HG02884 (cell line): Measurements from ENCODE around the gene RIT2.

Experiments used
- ATAC-seq: cut with Tn5 transposase; IDR thresholded peaks from one replicate; pipeline ENCODE4 v1.9.1; 2021; ENCODE audit warnings: mild to moderate bottlenecking, moderate library complexity; ENCODE audit not compliant: unreplicated experiment

The RIT2 gene

DNA sequence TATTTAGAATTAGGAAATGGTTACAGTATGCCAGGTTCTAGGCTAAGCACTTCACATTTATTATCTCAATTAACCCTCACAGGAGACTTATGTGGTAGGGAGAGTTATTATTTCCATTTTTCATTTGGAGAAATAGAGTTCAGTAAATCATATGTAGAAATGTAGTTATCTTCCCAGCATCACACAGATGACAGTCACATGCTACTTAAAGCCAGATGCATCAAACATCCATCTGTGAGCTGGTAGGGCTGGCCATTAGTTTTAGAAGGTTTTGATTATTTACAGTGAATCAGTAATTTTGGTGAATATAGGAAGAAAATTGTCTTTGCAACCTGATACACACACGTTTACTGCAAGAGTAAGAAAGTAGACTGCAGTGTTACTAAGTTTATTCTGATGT lies 97.9 kb downstream of the RIT2 start:
- ATAC-seq = no peak

DNA sequence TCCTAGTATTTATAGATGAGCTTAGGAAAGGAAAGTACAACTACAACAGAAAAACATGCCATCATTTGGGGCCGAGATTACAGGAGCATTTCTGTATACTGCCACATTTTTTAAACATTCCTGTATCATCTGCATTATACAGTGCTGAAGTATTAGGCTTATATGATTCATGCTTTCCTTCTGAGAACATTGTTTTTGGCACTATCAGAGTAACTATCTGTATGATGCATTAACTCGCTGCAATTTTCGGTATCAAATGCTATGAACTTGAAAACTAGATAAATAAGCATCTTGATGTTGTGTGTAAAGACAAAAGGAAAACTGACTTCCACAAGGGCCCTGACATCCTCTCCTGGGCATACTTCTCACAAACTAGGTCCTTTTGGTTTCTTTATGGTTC lies 102.0 kb downstream of the RIT2 start:
- no peak for ATAC-seq

DNA sequence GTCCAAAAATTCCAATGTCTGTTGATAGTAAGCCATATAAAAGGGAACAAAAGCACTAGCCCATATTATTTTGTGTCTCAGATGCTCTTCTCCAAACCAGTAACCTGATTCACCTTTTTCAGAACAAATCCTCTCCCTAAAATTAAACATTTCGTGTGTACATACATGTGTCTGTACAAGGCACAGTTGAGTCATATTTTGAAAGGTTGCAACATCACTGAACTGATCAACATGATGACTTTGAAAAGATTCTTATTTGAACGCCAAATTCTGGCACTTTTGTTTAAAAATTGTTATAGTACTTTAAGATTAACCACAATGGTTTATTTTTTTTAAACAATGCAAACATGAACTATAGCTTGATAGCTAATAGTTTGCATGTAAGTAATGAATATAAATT lies 102.5 kb downstream of the RIT2 start:
- no peak for ATAC-seq

DNA sequence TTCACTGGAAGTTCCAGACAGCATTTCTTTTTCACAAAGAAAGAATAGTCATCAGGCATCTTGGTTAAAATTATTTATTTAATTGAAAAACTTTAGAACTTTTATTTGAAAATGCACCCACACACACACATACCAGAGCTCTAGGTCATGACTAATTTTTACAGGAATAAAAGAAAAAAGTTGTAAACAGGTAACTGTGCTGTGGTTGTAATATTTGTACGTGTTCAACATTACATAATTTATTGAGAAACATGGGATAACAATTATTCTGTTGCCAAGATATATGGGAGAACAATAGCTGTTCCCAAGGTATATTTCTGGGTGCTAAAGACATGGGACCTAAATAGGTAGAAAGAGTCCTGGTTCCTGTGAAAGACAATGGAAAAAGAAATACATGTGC lies 104.9 kb downstream of the RIT2 start:
- no peak for ATAC-seq

DNA sequence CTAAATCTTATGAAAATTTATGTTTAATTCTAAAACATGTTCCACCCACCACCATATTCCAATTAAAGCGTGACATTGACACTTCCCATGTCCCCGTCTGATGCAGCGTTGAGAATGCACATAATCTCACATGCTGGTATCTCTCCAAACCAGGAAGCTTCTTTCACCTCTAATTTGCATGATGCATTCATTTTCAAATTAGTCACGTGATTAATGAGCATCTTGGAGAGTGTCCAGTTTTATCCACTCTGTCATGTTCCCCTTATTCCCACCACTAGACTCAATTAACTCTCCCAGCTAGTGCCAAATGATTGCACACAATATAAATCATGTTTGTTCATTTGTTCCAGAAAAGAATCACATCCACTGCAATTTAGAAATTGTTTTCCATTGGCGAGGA lies 105.8 kb downstream of the RIT2 start:
- ATAC-seq = no peak

DNA sequence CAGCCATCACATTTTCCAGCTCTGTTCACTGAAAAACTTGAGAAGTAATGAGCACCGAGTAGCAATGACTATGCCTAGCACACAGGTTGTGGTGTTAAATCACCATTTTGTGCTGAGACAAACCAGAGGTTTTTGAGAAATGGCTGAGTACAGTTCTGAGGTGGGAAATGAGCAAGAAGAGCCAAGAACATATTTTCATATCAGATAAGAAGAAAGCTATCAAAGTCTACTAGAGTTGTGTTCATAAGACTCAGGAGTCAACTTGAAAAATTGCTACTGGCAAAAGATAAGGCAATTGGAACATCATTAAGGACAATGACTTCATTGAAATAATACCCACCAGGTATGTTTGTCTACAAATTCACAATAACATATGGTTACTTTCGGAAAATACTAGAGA lies 108.1 kb downstream of the RIT2 start:
- ATAC-seq = no peak

DNA sequence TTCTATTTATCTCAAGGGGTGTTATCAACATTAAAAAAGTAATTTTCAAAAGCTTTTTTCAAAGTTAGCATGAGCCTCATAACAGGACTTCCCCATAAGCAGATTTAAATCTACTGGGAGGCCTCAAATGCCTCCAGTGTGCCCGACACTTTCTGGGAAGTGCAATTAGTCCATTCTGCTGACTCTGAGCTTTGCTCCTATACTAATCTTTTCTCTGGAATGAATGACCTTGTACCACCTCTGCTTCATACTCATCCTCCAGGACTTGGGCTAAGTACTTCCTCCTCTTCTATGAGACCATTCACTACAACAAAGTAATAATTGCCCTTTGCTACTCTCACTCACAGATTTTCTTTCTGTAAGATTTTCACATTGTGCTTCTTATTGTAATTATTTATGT lies 111.1 kb downstream of the RIT2 start:
- no peak for ATAC-seq

DNA sequence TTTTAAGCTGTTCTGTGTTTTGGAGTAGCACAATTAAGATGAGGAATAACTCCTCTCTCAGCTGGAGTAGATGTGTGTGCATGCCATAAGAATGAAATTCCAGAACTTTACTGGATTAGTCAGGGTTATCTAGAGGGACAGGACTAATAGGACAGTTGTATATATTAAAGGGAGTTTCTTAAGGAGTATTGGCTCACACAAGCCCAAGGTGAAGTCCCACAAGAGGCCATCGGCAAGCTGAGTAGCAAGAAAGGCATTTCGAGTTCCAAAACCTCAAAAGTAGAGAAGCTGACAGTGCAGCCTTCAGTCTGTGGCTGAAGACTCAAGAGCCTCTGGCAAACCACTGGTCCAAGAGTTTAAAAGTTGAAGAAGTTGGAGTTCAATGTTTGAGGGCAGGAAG lies 113.7 kb downstream of the RIT2 start:
- ATAC-seq = no peak

DNA sequence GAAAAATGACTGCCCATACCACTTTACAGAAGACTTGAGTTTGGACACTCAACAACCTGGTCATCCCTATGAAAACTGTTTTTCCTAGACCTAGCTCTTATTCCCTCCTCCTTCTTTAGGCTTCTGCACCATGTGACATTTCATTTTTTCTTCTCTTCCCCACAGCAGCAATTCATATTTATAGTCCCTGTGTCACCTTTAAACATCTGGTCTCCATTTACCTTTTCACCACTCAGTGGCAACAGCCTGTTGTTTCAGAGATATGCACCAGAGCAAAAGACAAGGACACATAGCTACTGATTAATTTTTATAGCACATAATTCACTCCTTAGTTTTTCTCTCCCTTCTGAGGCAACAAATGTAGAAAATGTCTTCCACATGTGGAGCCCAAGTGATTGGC lies 118.7 kb downstream of the RIT2 start:
- ATAC-seq = no peak

DNA sequence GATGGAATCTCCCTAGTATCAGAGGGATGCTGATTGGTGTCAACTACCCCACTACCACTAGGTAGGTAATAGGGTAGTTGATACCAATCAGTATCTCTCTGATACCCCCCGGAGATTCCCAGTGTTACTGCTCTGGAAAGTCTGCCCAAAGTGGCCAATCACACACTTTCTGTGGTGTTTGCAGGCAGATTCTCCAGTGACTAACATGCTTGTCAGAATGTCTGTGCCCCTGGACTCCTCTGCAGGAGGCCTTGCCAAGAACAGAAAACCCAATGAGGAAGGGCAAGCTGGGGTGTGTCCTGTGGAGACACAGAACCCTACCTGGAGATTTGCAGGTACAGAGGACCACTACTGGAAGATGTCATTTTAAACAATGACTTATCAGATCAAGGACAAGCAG lies 135.1 kb downstream of the RIT2 start:
- no peak for ATAC-seq

DNA sequence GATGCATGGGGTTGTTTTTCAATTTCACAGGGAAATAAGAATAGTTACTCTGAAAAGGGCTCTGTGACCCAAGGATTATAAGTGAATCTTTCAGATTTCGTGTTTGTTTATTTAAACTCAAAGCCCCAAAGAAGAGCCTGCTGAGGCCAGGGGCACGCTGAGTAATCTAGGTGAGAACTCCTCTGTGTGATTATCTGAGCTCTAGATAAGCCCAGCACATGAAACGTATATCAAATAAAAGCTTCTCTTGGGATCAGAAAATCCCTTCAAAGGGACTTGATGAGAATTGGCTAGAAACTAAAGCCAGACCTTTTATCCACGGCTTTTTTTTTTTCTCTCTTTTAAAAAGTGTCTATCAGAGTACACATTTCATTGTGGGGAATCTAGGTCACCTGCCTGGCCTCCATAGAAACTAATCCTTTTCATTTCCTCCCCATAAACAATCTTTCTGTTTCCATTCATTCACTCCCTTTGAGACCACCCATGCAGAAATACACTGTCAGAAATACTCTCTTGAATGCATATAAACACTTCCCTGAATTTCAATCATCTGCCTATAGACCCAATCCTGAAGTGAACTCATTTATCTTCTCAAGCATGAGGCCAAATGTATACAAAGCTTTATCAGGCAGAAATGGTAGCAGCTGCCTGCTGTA lies 137.4 kb downstream of the RIT2 start:
- ATAC-seq = no peak

DNA sequence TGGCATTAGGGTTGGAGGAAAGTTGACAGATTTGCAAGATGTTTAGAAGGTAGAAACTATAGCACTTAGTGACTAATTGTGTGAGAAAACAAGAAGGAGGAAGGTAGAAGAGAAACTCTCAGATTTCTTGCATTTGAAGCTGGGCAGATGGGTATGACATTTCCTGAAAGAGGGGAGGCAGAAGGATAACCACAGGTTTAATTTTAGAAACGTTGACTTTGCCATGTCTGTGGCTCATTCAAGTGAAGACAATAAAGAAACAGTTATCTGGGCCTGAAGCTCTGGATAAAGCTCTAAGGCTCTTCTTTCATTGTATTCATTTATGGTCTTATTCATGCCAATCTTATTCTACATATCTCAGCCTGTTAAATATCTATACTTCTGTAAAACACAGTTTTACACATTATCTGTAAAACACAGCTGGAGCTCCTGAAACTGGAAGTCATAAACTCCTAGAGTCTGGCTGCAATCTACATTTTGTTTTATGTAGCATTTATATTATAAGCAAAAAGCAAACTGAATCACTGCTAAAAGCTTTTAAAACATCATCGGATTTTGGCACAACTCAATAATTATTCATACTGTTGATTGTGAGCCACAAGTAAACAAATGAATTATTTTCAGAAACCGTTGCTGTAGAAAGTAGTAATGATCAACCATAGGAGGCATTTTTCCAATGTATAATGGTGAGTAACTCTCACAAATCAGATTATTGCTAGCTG lies 138.5 kb downstream of the RIT2 start:
- ATAC-seq = no peak

DNA sequence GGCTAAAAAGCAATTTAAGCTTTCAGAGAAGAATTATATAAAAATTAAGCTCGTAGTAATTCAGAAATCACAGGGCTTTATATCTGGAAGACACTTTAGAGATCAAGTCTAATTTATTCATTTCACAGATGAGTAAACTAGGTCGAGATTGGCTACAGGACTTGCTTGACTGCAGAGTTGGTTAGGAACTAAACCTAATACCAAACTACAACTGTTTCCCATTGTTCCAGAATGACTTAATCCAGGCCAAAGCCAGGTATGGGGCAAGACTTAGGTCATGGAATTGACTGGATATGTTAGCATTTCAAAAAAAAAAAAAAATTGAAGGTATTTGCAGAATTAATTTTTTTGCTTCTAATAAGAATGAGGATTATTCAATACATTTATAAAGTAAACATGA lies 146.1 kb downstream of the RIT2 start:
- no peak for ATAC-seq

DNA sequence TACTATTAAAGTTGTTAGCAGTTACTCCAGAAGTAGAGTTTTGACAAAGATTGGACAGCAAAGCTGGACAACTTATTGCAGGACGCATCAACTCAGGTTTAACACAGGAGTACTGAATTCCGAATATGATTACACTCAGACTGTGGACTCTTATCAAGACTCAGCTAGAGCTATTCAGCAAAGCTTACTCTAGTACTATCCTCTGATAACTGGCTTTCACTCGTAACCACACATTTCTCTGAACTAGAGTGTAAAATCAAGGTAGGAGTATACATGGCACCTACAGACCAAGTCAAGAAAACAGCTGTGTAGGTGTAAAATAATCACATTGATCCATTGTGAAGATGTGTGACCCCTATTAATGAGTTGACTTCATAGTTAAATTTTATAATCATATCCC lies 154.2 kb downstream of the RIT2 start:
- no peak for ATAC-seq

DNA sequence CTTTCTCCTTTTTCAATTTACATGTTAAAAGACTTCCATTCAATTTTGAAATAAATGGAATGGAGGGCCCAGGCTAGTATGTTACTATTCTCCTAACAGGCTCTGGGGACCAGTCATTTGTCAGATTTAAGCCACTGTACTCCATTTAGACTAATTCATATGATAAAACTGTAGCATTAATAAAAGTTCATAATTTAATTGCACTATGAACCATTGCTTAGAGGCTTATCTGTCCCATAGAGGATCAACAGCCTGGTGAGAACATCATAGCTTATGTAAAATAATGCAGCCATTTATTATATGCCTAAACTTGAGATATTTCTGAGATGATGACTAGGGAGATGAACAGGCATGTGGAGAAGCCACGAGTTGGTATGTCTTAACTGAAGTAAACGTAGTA lies 156.0 kb downstream of the RIT2 start:
- ATAC-seq = no peak

DNA sequence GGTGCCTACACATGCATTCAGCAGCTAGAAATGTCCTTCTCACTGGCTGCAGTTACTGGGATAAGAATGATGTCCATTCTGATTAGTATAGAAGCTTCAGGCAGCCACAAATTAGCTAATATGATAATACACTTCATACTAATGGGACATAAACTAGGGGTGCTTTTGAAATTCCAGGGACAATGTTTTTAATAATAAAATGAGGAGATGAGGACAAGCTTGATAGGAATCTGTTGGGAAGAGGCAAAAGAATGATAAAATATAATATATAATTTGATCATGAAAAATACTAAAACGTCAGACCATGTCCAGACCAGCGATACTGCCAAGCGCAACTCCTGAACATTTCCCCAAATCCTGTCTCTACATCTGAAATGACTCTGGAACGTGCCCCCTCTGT lies 157.1 kb downstream of the RIT2 start:
- no peak for ATAC-seq

DNA sequence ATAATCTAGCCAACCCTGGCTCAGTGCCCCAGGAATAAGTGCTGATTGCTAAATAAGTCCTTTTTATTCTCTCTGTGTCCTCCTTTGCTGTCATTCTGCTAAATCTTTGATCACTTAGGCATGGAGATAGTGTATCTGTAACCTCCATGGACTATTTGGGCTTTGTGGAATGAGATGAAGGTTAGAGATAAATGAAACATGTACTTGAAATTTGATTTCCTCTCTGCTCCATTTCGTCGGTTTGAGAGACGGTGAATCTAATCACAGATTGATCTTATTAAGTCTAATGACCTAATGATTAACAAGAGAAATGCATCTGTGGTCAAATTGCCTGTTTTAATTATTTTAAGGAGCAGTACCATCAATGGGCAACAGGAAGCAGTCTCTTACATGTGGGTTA lies 159.2 kb downstream of the RIT2 start:
- ATAC-seq = no peak

DNA sequence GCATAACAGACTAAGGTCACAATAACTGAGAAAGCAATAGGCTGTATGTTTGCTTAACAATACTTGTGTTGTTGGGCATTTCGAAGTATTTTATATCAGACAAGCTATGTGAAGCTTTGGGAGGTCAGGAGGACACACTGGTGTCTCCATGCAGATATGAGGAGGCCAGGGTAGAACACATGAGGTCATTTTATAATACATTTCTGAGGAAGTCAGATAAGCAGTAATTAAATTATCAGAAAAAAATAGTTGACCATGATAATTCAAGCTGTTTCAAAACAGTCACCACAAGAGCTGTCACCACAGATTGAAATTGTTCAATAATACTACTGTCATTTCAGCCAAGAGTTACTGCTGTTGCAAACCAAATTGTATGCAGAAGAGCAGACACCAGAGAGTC lies 160.6 kb downstream of the RIT2 start:
- no peak for ATAC-seq

DNA sequence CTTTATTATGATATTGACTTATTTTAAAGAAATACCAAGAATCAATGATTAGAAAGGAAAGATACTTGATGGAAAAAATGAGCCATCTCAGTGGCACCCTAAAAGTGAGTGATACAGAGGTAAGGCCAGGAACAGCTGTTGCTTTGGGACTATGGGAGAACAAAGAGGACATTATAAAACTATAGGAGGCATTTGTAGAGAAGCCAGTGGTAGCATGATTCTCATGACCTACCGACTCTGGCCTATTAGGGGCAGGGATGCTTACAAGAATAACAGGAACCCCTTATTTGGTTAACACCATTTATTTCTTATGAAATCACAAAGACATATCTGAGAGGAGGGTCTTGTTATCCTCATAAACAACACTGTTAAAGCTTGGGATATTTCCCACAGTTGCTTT lies 162.2 kb downstream of the RIT2 start:
- no peak for ATAC-seq

DNA sequence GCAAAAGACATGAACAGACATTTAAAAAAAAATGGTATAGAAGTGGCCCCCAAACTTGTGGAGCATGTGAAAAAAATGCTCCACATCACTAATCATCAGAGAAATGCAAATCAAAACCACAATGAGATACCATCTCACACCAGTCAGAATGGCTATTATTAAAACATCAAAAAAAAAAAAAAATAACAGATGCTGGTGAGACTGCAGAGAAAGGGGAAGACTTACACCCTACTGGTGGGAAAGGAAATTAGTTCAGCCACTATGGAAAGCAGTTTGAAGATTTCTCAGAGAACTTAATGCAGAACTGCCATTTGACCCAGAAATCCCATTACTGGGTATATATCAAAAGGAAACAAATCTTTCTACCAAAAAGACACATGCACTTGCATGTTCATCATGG lies 164.8 kb downstream of the RIT2 start:
- ATAC-seq = no peak

DNA sequence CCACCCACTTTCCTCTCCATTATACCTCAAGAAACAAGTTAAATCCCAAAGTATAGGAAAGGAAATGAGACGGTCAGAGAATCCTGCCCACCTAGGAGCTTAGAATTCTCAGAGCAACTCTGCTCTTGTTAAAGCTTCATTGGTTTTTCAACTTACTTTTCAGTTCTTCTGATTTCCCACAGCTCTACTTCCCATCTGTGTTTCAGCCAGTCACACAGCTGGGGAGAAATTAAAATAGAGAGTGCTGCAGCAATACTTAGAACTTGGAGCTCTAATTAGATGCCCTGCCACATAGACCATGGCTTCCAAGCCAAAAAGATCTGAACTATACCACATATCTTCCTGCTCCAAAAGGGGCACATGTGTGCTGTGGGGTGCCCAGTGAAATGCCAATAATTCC lies 166.7 kb downstream of the RIT2 start:
- no peak for ATAC-seq

DNA sequence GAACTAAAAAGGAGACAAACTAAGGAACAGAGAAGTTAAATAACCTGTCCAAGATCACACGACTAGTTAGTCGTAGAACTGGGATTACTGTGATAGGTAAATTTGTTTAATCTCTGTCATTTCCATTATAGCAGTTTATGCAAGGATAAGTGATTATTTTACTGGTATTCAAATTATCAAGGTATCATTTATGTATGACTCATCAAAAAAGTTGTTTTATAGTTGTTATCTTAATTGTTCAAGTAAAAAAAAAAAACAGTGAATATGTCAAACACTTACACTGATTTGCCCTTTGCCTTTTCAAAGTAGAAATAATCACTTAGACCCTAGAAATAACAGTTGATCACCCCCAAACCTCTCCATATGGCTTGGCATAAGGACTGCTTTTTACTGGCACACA lies 173.6 kb downstream of the RIT2 start:
- ATAC-seq = no peak

DNA sequence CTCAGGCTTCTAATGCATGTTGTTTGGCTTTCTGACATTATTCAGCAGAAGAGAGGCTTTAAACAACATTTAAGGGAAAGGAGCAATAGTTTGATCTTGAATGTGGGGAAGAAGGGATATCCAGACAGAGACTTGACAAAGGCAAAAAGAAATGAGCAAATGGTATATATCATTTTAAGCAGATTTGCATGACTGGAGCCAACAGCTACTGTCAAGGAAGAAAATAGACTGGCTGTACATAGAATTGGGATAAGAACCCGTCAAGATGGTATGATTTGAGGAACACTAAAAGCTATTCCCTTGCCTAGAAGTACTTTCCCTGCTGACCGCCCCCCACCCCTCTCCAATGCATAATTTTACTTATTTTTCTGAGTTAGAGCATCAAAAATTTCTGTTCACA lies 174.5 kb downstream of the RIT2 start:
- no peak for ATAC-seq
